Suprapubic skin (tissue), 4 donors: Measurements from ENCODE around the gene TBC1D24.

Source experiments
- POLR2A ChIP-seq, 2 donors: fragments of 450-650 bp; IDR thresholded peaks; one replicate each; pipeline ENCODE4 v1.6.1; 2017; ENCODE audit warnings: antibody characterized with exemption in 2 of 2, mild to moderate bottlenecking in 2 of 2, moderate library complexity in 2 of 2
- POLR2AphosphoS5 ChIP-seq, 3 donors: sonication (generic); formaldehyde crosslinking; IDR thresholded peaks; one replicate each; pipeline ENCODE4 v1.6.1; 2017; ENCODE audit warnings: antibody characterized with exemption in 3 of 3
- TF ChIP-seq, protein P1 (sequence below), 2 donors: fragments of 200-600 bp in 1 of 2; fragments of 450-650 bp in 1 of 2; sonication (generic) in 1 of 2; IDR thresholded peaks; one replicate each; pipeline ENCODE4 v1.5.1; 2016 to 2019; ENCODE audit warnings: antibody characterized with exemption in 2 of 2, mild to moderate bottlenecking in 1 of 2, moderate library complexity in 1 of 2

- TF ChIP-seq POLR2A (IDR thresholded peaks at IDR 0.05) (no peak), POLR2AphosphoS5 (IDR thresholded peaks at IDR 0.05) (no peak)
- TF ChIP-seq, protein P1, sequence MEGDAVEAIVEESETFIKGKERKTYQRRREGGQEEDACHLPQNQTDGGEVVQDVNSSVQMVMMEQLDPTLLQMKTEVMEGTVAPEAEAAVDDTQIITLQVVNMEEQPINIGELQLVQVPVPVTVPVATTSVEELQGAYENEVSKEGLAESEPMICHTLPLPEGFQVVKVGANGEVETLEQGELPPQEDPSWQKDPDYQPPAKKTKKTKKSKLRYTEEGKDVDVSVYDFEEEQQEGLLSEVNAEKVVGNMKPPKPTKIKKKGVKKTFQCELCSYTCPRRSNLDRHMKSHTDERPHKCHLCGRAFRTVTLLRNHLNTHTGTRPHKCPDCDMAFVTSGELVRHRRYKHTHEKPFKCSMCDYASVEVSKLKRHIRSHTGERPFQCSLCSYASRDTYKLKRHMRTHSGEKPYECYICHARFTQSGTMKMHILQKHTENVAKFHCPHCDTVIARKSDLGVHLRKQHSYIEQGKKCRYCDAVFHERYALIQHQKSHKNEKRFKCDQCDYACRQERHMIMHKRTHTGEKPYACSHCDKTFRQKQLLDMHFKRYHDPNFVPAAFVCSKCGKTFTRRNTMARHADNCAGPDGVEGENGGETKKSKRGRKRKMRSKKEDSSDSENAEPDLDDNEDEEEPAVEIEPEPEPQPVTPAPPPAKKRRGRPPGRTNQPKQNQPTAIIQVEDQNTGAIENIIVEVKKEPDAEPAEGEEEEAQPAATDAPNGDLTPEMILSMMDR (IDR thresholded peaks at IDR 0.05), result no peak
Measured at GRCh38 chr16:2485811-2486507, 11.0 kb downstream of the TBC1D24 start.
